GM12878 (cell line): Measurements from ENCODE around the gene CORO7. TPM values are rescaled to one million over a fixed set of nuclear protein-coding genes. Genes with fewer than 3 reads are reported as not detected.

Experiments
- ATAC-seq: fragments of 200-7000 bp; cut with Tn5 transposase; 3 replicates; pipeline ENCODE4 v1.9.1; 2020; ENCODE audit warnings: mild to moderate bottlenecking, moderate library complexity
- BruUV-seq: library from RNA; stranded (reverse); fragments of 400-500 nt; replicated peaks from 2 replicates; lab custom pipeline; 2021; lab: Mats Ljungman, UMichigan
- CTCF ChIA-PET: fragments of 300-600 bp; sonication (Branson Sonifier 250); formaldehyde crosslinking; extraction: SDS; loops from one replicate; lab custom pipeline; 2021; ENCODE audit warnings: inconsistent platforms; lab: Yijun Ruan, JAX
- POLR2A ChIA-PET: fragments of 350-600 bp; formaldehyde crosslinking; extraction: SDS; loops from one replicate; lab custom pipeline; 2021; ENCODE audit warnings: inconsistent platforms; lab: Charles Lee
- RAD21 ChIA-PET: fragments of 300-600 bp; sonication (Branson Sonifier 250); formaldehyde crosslinking; loops from one replicate; lab custom pipeline; 2023; ENCODE audit warnings: antibody characterized with exemption; ENCODE audit not compliant: unreplicated experiment; lab: Charles Lee
- SMC1A ChIA-PET: fragments of 300-600 bp; sonication (Branson Sonifier 250); formaldehyde crosslinking; loops from one replicate; lab custom pipeline; 2023; ENCODE audit not compliant: unreplicated experiment, uncharacterized antibody; lab: Charles Lee
- DNase-seq: peaks from one replicate; pipeline ENCODE4 v3.0.0-alpha.2; 2011; ENCODE audit warnings: low read depth, low spot score
- FAIRE-seq: peaks from 3 replicates; lab custom pipeline; 2011; peaks lifted over from hg19 to GRCh38; lab: Jason Lieb, UNC
- H2AFZ ChIP-seq: 2 replicates; pipeline ENCODE4 v1.6.0; 2011; ENCODE audit warnings: low read depth, low read length, control low read depth; ENCODE audit not compliant: control insufficient read depth
- H3K27ac ChIP-seq: 2 replicates; pipeline ENCODE4 v1.5.1; 2011; ENCODE audit warnings: control low read depth; ENCODE audit not compliant: control insufficient read depth, insufficient read depth
- H3K27me3 ChIP-seq, 2 experiments: replicated peaks in 1 of 2; 2 replicates each; pipeline versions ENCODE4 v1.6.0 to v1.6.1; 2011; ENCODE audit warnings: low read length in 1 of 2; ENCODE audit not compliant: control insufficient read depth in 2 of 2, insufficient read depth in 2 of 2
- H3K36me3 ChIP-seq, 2 experiments: 2 replicates each; pipeline ENCODE4 v1.5.1; 2011; ENCODE audit warnings: low read length in 1 of 2; ENCODE audit not compliant: control insufficient read depth in 2 of 2, insufficient read depth in 2 of 2
- H3K4me1 ChIP-seq: 2 replicates; pipeline ENCODE4 v1.6.1; 2011; ENCODE audit warnings: mild to moderate bottlenecking, low read length, moderate library complexity, mixed read lengths; ENCODE audit not compliant: control insufficient read depth, insufficient read depth
- H3K4me2 ChIP-seq: 2 replicates; pipeline ENCODE4 v1.6.0; 2011; ENCODE audit warnings: control low read depth; ENCODE audit not compliant: control insufficient read depth, insufficient read depth
- H3K4me3 ChIP-seq: fragments of 200-600 bp; sonication (generic); 2 replicates; pipeline ENCODE4 v1.5.1; 2016
- H3K79me2 ChIP-seq: 2 replicates; pipeline ENCODE4 v1.6.0; 2011; ENCODE audit warnings: low read length; ENCODE audit not compliant: control insufficient read depth, insufficient read depth
- H3K9ac ChIP-seq: 2 replicates; pipeline ENCODE4 v1.8.0; 2011; ENCODE audit warnings: low read length, control low read depth, mixed read lengths; ENCODE audit not compliant: control insufficient read depth, insufficient read depth
- H3K9me3 ChIP-seq: replicated peaks from 3 replicates; pipeline ENCODE4 v1.5.1; 2011; ENCODE audit warnings: mild to moderate bottlenecking, low read length; ENCODE audit not compliant: control insufficient read depth, insufficient read depth
- H4K20me1 ChIP-seq: 2 replicates; pipeline ENCODE4 v1.6.0; 2011; ENCODE audit not compliant: control insufficient read depth, insufficient read depth
- DPF2 ChIP-seq: fragments of 450-650 bp; IDR thresholded peaks from 2 replicates; pipeline ENCODE4 v1.6.1; 2017; ENCODE audit warnings: mild to moderate bottlenecking
- GATAD2B ChIP-seq: fragments of 450-650 bp; conservative IDR thresholded peaks from 2 replicates; pipeline ENCODE4 v1.6.1; 2017; ENCODE audit warnings: low read depth, mild to moderate bottlenecking, moderate library complexity
- KLF5 ChIP-seq: fragments of 450-650 bp; IDR thresholded peaks from 2 replicates; pipeline ENCODE4 v1.6.1; 2014; ENCODE audit warnings: mild to moderate bottlenecking; ENCODE audit not compliant: partially characterized antibody
- LARP7 ChIP-seq: fragments of 450-650 bp; IDR thresholded peaks from 2 replicates; pipeline ENCODE4 v1.6.1; 2017; ENCODE audit warnings: mild to moderate bottlenecking
- MTA3 ChIP-seq: IDR thresholded peaks from 2 replicates; pipeline ENCODE4 v1.6.1; 2012; ENCODE audit warnings: low read length, inconsistent platforms, borderline replicate concordance
- MXI1 ChIP-seq: fragments of 150-350 bp; IDR thresholded peaks from 2 replicates; pipeline ENCODE4 v1.6.1; 2011; ENCODE audit warnings: low read depth, mild to moderate bottlenecking, inconsistent platforms, low read length, improper control_type of control experiment
- NBN ChIP-seq: fragments of 450-650 bp; IDR thresholded peaks from 2 replicates; pipeline ENCODE4 v1.6.1; 2016
- NR2F1 ChIP-seq: fragments of 450-650 bp; conservative IDR thresholded peaks from 2 replicates; pipeline ENCODE4 v1.6.1; 2017; ENCODE audit warnings: mild to moderate bottlenecking
- POLR2AphosphoS5 ChIP-seq: IDR thresholded peaks from 2 replicates; pipeline ENCODE4 v1.6.1; 2011; ENCODE audit warnings: mild to moderate bottlenecking, low read length, inconsistent platforms
- RELB ChIP-seq: fragments of 450-650 bp; IDR thresholded peaks from 2 replicates; pipeline ENCODE4 v1.6.1; 2017; ENCODE audit warnings: low read depth, mild to moderate bottlenecking, moderate library complexity
- SIN3A ChIP-seq: IDR thresholded peaks from 2 replicates; pipeline ENCODE4 v1.6.1; 2012; ENCODE audit warnings: low read depth, low read length, improper control_type of control experiment
- SMC3 ChIP-seq: IDR thresholded peaks from 2 replicates; pipeline ENCODE4 v1.6.1; 2011; ENCODE audit warnings: low read length, improper control_type of control experiment, borderline replicate concordance
- SPI1 ChIP-seq: IDR thresholded peaks from 2 replicates; pipeline ENCODE4 v1.6.1; 2011; ENCODE audit warnings: low read depth, mild to moderate bottlenecking, low read length, moderate library complexity, borderline replicate concordance; ENCODE audit not compliant: insufficient read depth
- WRNIP1 ChIP-seq: IDR thresholded peaks from 2 replicates; pipeline ENCODE4 v1.6.1; 2011; ENCODE audit warnings: low read depth, low read length, improper control_type of control experiment, borderline replicate concordance
- YY1 ChIP-seq: IDR thresholded peaks from 2 replicates; pipeline ENCODE4 v1.6.1; 2011; ENCODE audit warnings: low read depth, mild to moderate bottlenecking, low read length
- ZNF207 ChIP-seq: fragments of 450-650 bp; IDR thresholded peaks from 2 replicates; pipeline ENCODE4 v1.6.1; 2014; ENCODE audit warnings: antibody characterized with exemption, mild to moderate bottlenecking, borderline replicate concordance
- ZNF217 ChIP-seq: fragments of 450-650 bp; IDR thresholded peaks from 2 replicates; pipeline ENCODE4 v1.6.1; 2017; ENCODE audit warnings: antibody characterized with exemption, mild to moderate bottlenecking
- ZNF274 ChIP-seq: IDR thresholded peaks from one replicate; pipeline ENCODE4 v1.8.0; 2011; ENCODE audit not compliant: insufficient read length, insufficient read depth
- ZSCAN29 ChIP-seq: fragments of 450-650 bp; IDR thresholded peaks from 2 replicates; pipeline ENCODE4 v1.6.1; 2017; ENCODE audit warnings: mild to moderate bottlenecking, moderate library complexity
- WGBS: methylation state at CpG from one replicate; pipeline ENCODE4 v1.1.6; 2016; ENCODE audit warnings: low lambda C conversion rate; ENCODE audit not compliant: insufficient replicate concordance, insufficient coverage; ENCODE audit errors: missing lambda C conversion rate; 5-methylcytosine and 5-hydroxymethylcytosine counted together
- in situ Hi-C: fragments of 300-500 bp; cut with MboI; formaldehyde crosslinking; loops from 9 replicates; pipeline ENCODE4 v1.14.3; 2018; ENCODE audit warnings: mixed read lengths
- intact Hi-C: fragments of 100-400 bp; cut with micrococcal nuclease; formaldehyde crosslinking; loops from one replicate; pipeline ENCODE4 v1.14.2; 2022; ENCODE audit not compliant: unreplicated experiment
- polyA plus RNA-seq, 11 experiments: library from polyadenylated mRNA; depleted of rRNA in 4 of 11; unstranded in 6 of 11; stranded (reverse) in 5 of 11; fragments of >200 nt; fragmentation: Nextera tagmentation in 4 of 11; fragmentation: Illumina TruSeq in 1 of 11; extraction: Ambion mirVana in 4 of 11; extraction: Trizol in 1 of 11; gene quantifications; 1 replicate in 1 of 11; 2 replicates in 10 of 11; pipeline versions ENCODE4 v1.2.1 to v1.2.3, GENCODE V29; 2011 to 2016; ENCODE audit warnings: inconsistent platforms in 2 of 11, missing spikeins in 2 of 11, low read depth in 1 of 11
- total RNA-seq, 4 experiments: library from RNA; depleted of rRNA in 3 of 4; stranded (reverse); fragments of >200 nt in 3 of 4; fragmentation: Illumina TruSeq in 1 of 4; extraction: Trizol in 1 of 4; gene quantifications; 2 replicates each; pipeline versions ENCODE4 v1.2.1 to v1.2.3, GENCODE V29; 2013 to 2021
- TF ChIP-seq, protein P1 (sequence below): IDR thresholded peaks from 2 replicates; pipeline ENCODE4 v1.6.1; 2012; ENCODE audit warnings: low read length, inconsistent platforms
- TF ChIP-seq, protein P2 (sequence below): IDR thresholded peaks from 2 replicates; pipeline ENCODE4 v1.6.1; 2012; ENCODE audit warnings: low read depth, low read length, improper control_type of control experiment

The CORO7 gene
- total and polyA plus RNA-seq, 10 of the 15 experiments (the other 5 are each of a cell fraction or from before 2014, with no cell fraction given) = 0.64 to 89.2 (median 43.7) TPM

- ChIA-PET POLR2A (interaction anchor here (1.0 to 4.0 kb wide), 5 partner anchors 12 to 200 kb away, joined by 3 to 33 read pairs (median 3); partner anchors contain the start of genes HMOX2 and NMRAL1), RAD21 (interaction anchor here (0.8 to 1.5 kb wide), 4 partner anchors 64 to 209 kb away, joined by 3 to 4 read pairs (median 3); partner anchors contain the start of gene MGRN1), SMC1A (interaction anchor here (1.1 to 1.8 kb wide), 3 partner anchors 13 to 90 kb away, joined by 5 to 8 read pairs (median 6); partner anchors contain the start of gene PAM16), CTCF (interaction anchor here (0.6 to 1.6 kb wide), 6 partner anchors 10 to 201 kb away, joined by 3 to 4 read pairs (median 3); no protein-coding TSS in a partner anchor)
- Histone ChIP-seq H3K27me3 (no peaks in the 10 kb centered on the region), H3K9me3 (no peaks in the 10 kb centered on the region), H3K79me2 (peaks cover 38% of the 10 kb centered on the region), H3K4me3 (peak overlapping the region; percentile 92), H4K20me1 (peaks cover 5% of the 10 kb centered on the region), H3K4me1 (peaks cover 20% of the 10 kb centered on the region), H2AFZ (peak overlapping the region; percentile 42), H3K9ac (peak overlapping the region; percentile 79), H3K27ac (peak overlapping the region; percentile 83), H3K36me3 (peaks cover 9 to 12% of the 10 kb centered on the region in 2 experiments), H3K4me2 (peak overlapping the region; percentile 98)
- intact Hi-C loops = loop anchor here (2.0 kb wide), 1 partner anchor 61 kb away; the partner anchor contains the start of gene HMOX2
- BruUV-seq = no TSS peak
- FAIRE-seq (peak; percentile 23), DNase-seq (no peak), ATAC-seq (peak; percentile 36)
- 1% methylated on average over 39 of the region's 44 CpGs for WGBS
- in situ Hi-C loops = no loop called here
- no peak for TF ChIP-seq ZNF207
- TF ChIP-seq POLR2AphosphoS5 = 0 out of 2 replicates have a peak, but pooled peaks have one; percentile 15
- no peak for TF ChIP-seq ZSCAN29
- TF ChIP-seq ZNF274 = no peak
- TF ChIP-seq SIN3A = peak; percentile 48; the same call in 1 of the 2 replicates
- no peak for TF ChIP-seq WRNIP1
- TF ChIP-seq RELB = 0 out of 2 replicates have a peak, but pooled peaks have one; percentile 25
- no peak for TF ChIP-seq SMC3
- peak; percentile 31; the same call in 1 of the 2 replicates for TF ChIP-seq SPI1
- TF ChIP-seq KLF5 = peak; percentile 20
- TF ChIP-seq DPF2 = peak; percentile 84; the same call in 1 of the 2 replicates
- 0 out of 2 replicates have a peak, but pooled peaks have one; percentile 40 for TF ChIP-seq NBN
- TF ChIP-seq YY1 = 0 out of 2 replicates have a peak, but pooled peaks have one; percentile 8
- no peak; the same call in 1 of the 2 replicates for TF ChIP-seq LARP7
- TF ChIP-seq, protein P1, sequence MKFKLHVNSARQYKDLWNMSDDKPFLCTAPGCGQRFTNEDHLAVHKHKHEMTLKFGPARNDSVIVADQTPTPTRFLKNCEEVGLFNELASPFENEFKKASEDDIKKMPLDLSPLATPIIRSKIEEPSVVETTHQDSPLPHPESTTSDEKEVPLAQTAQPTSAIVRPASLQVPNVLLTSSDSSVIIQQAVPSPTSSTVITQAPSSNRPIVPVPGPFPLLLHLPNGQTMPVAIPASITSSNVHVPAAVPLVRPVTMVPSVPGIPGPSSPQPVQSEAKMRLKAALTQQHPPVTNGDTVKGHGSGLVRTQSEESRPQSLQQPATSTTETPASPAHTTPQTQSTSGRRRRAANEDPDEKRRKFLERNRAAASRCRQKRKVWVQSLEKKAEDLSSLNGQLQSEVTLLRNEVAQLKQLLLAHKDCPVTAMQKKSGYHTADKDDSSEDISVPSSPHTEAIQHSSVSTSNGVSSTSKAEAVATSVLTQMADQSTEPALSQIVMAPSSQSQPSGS = no peak
- 0 out of 2 replicates have a peak, but pooled peaks have one; percentile 51 for TF ChIP-seq ZNF217
- TF ChIP-seq MTA3 = no peak
- peak; percentile 91 for TF ChIP-seq NR2F1
- 0 out of 2 replicates have a peak, but pooled peaks have one; percentile 30 for TF ChIP-seq GATAD2B
- TF ChIP-seq, protein P2, sequence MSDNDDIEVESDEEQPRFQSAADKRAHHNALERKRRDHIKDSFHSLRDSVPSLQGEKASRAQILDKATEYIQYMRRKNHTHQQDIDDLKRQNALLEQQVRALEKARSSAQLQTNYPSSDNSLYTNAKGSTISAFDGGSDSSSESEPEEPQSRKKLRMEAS = peak; percentile 17; the same call in 1 of the 2 replicates
- no peak; the same call in 1 of the 2 replicates for TF ChIP-seq MXI1
These were observed 727 bp downstream of the CORO7 start for GRCh38 chr16:4415538-4416199.
